ENCODE data around the gene JAZF1.

JAZF1 gene

GRCh38 chr7:27955011-27955410 lies 225.6 kb downstream of the JAZF1 start:
- no peak for TF ChIP-seq CTCF (IDR thresholded peaks at IDR 0.05; ENCODE audit: low read depth, low read length)
- H3K4me3 ChIP-seq (ENCODE audit: low read depth, low read length) = no peak overlapping the region

- H3K4me3 ChIP-seq (ENCODE audit: low read depth, low read length) = no peak overlapping the region
- TF ChIP-seq CTCF (IDR thresholded peaks at IDR 0.05; ENCODE audit: low read depth, low read length) = no peak
Observed at GRCh38 chr7:27953777-27954176, 226.8 kb downstream of the JAZF1 start.

- no peak for TF ChIP-seq CTCF (IDR thresholded peaks at IDR 0.05; ENCODE audit: low read depth, low read length)
- no peak overlapping the region for H3K4me3 ChIP-seq (ENCODE audit: low read depth, low read length)
Observed at GRCh38 chr7:27953361-27953760, 227.2 kb downstream of the JAZF1 start.

- no peak overlapping the region for H3K4me3 ChIP-seq (ENCODE audit: low read depth, low read length)
- TF ChIP-seq CTCF (IDR thresholded peaks at IDR 0.05; ENCODE audit: low read depth, low read length) = no peak
Observed at GRCh38 chr7:27952456-27953285, 227.9 kb downstream of the JAZF1 start.

- no peak for TF ChIP-seq CTCF (IDR thresholded peaks at IDR 0.05; ENCODE audit: low read depth, low read length)
- H3K4me3 ChIP-seq (ENCODE audit: low read depth, low read length) = no peak overlapping the region
Observed at GRCh38 chr7:27950123-27950522, 230.5 kb downstream of the JAZF1 start.

GRCh38 chr7:27948861-27949260 lies 231.7 kb downstream of the JAZF1 start:
- TF ChIP-seq CTCF (IDR thresholded peaks at IDR 0.05; ENCODE audit: low read depth, low read length) = no peak
- no peak overlapping the region for H3K4me3 ChIP-seq (ENCODE audit: low read depth, low read length)

GRCh38 chr7:27947586-27948278 lies 232.9 kb downstream of the JAZF1 start:
- no peak overlapping the region for H3K4me3 ChIP-seq (ENCODE audit: low read depth, low read length)
- no peak for TF ChIP-seq CTCF (IDR thresholded peaks at IDR 0.05; ENCODE audit: low read depth, low read length)
